Endothelial cell of umbilical vein (primary cell): Measurements from ENCODE around the gene TNFRSF14.

ENCODE experiments used
- CTCF ChIP-seq, 2 donors: IDR thresholded peaks; 1 replicate in 1 of 2; 2 replicates in 1 of 2; pipeline ENCODE4 v1.5.1; 2011; ENCODE audit warnings: low read length in 2 of 2, mild to moderate bottlenecking in 2 of 2, moderate library complexity in 2 of 2, control low read depth in 1 of 2, inconsistent platforms in 1 of 2, low read depth in 1 of 2; ENCODE audit not compliant: insufficient read depth in 1 of 2; ENCODE audit errors: extremely low read depth in 1 of 2
- EZH2 ChIP-seq: IDR thresholded peaks from 2 replicates; pipeline ENCODE4 v1.6.1; 2012; ENCODE audit warnings: borderline replicate concordance, low read depth, mild to moderate bottlenecking, moderate library complexity, low read length, inconsistent platforms; ENCODE audit not compliant: severe bottlenecking
- JUN ChIP-seq: IDR thresholded peaks from 2 replicates; pipeline ENCODE4 v1.6.1; 2011; ENCODE audit warnings: borderline replicate concordance, low read depth; ENCODE audit not compliant: insufficient read length, insufficient read depth
- POLR2A ChIP-seq: IDR thresholded peaks from 2 replicates; pipeline ENCODE4 v1.6.1; 2012; ENCODE audit warnings: low read depth, mild to moderate bottlenecking, control low read depth, low read length
- POLR2AphosphoS5 ChIP-seq: IDR thresholded peaks from 2 replicates; pipeline ENCODE4 v1.6.1; 2012; ENCODE audit warnings: low read depth, mild to moderate bottlenecking, control low read depth, low read length, moderate library complexity; ENCODE audit not compliant: insufficient read depth

- TF ChIP-seq EZH2 (no peak), POLR2AphosphoS5 (no peak), CTCF (IDR thresholded peaks at IDR 0.05; ENCODE audit: extremely low read depth in 1 of 2, insufficient read depth in 1 of 2, low read depth in 1 of 2, low read length in 2 of 2) (no peak), JUN (no peak), POLR2A (no peak)
Observed at GRCh38 chr1:2519029-2519685, 37.0 kb upstream of the TNFRSF14 start.
